ENCODE measurements around the gene DMTF1. TPM values are rescaled to one million over a fixed set of nuclear protein-coding genes. Genes with fewer than 3 reads are reported as not detected.
"Not testable (repeated sequence)": the region's sequence is repeated elsewhere in the genome, so short reads cannot be mapped to it uniquely, and the experiment has no call there.

DMTF1 gene
- polyA plus RNA-seq, 3 donors: 4.9 to 108 (median 8.3) TPM

DNA sequence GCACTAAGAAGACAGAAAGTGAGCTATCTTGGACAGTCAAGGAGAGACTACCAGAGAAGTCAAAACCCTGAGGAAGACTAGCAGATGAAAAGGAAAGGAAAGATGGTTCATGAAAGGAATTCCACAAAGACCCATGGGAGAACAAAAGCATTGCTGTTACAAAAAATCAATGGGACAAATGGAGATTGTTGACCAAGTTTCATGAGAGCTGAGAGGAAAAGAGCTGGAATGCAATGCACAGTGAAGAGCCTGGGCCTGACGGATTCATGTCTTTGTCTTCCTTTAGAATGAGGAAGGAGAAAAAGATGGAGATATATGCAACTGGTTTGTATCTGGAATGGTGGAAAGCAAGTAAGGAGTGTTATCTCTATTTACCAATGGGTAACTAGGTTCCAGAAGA is 50.0 kb downstream of the DMTF1 start:
- Mint-ChIP-seq H3K27ac (peak overlapping the region in 1 of 7 donors; percentile 16), H3K36me3 (peaks cover 38 to 50% of the 10 kb centered on the region in 2 donors), H3K27me3 (ENCODE audit: low read depth in 3 of 3) (no peaks in the 10 kb centered on the region), H3K4me1 (peaks cover 3% of the 10 kb centered on the region), H3K4me3 (no peak overlapping the region), H3K9me3 (peaks cover 12 to 29% (median 22%) of the 10 kb centered on the region in 7 donors)
- no peak overlapping the region for H3K9ac ChIP-seq (ENCODE audit: insufficient read depth, low read length, poor library complexity, severe bottlenecking)
- 100% methylated on average over 1 of the region's 1 CpG for WGBS (ENCODE audit: insufficient coverage)
- H3K36me3 ChIP-seq (replicated peaks in 1 of 2; ENCODE audit: control insufficient read depth in 1 of 2, insufficient read depth in 2 of 2, low read length in 2 of 2): peaks cover 25 to 54% of the 10 kb centered on the region in 2 donors
- no peak overlapping the region for H3K27ac ChIP-seq (ENCODE audit: low read depth in 1 of 2, low read length in 2 of 2)
- no peak overlapping the region for H3K4me2 ChIP-seq (replicated peaks; ENCODE audit: extremely low read depth, low read length, poor library complexity, severe bottlenecking)
- TF ChIP-seq, protein P1, sequence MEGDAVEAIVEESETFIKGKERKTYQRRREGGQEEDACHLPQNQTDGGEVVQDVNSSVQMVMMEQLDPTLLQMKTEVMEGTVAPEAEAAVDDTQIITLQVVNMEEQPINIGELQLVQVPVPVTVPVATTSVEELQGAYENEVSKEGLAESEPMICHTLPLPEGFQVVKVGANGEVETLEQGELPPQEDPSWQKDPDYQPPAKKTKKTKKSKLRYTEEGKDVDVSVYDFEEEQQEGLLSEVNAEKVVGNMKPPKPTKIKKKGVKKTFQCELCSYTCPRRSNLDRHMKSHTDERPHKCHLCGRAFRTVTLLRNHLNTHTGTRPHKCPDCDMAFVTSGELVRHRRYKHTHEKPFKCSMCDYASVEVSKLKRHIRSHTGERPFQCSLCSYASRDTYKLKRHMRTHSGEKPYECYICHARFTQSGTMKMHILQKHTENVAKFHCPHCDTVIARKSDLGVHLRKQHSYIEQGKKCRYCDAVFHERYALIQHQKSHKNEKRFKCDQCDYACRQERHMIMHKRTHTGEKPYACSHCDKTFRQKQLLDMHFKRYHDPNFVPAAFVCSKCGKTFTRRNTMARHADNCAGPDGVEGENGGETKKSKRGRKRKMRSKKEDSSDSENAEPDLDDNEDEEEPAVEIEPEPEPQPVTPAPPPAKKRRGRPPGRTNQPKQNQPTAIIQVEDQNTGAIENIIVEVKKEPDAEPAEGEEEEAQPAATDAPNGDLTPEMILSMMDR (IDR thresholded peaks at IDR 0.05): no peak
- H3K9me3 ChIP-seq (replicated peaks in 1 of 2; ENCODE audit: control insufficient read depth in 1 of 2, insufficient read depth in 1 of 2, low read length in 2 of 2): peaks cover 23 to 24% of the 10 kb centered on the region in 2 donors
- H2AFZ ChIP-seq (ENCODE audit: insufficient read depth, low read depth, low read length, poor library complexity, severe bottlenecking): no peak overlapping the region
- no peaks in the 10 kb centered on the region for H3K27me3 ChIP-seq (ENCODE audit: control insufficient read depth in 2 of 2, insufficient read depth in 2 of 2, low read length in 2 of 2)
- intact Hi-C loops (cut with micrococcal nuclease): no loop called here
- peaks cover 93% of the 10 kb centered on the region for H4K20me1 ChIP-seq (ENCODE audit: insufficient read depth, low read length)
- peaks cover 92% of the 10 kb centered on the region for H3K79me2 ChIP-seq (ENCODE audit: insufficient read depth, low read length)
- DNase-seq: no peak
- H3K4me3 ChIP-seq (replicated peaks in 1 of 3; ENCODE audit: low read depth in 2 of 3, low read length in 3 of 3): no peak overlapping the region
- no peaks in the 10 kb centered on the region for H3K4me1 ChIP-seq (ENCODE audit: control insufficient read depth in 1 of 2, insufficient read depth in 2 of 2, low read length in 2 of 2)

DNA sequence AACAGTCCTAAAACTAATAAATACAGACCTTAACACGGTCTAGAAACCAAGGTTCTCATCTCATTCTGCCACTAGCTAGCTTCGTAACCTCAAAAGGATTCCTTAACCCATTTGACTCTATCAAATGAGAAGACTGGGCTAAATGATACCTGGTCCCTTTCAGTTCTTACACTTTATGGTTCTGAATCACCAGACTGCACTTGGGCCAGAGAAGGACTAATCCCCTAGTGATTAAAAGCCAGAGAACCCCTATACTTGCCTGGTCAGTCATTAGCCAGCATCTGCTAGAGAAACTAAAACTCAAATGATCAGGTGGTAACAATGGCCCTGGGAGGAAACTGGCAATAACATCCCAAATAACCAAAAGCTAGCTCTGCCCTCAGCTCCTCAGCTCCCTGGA is 50.5 kb downstream of the DMTF1 start:
- Mint-ChIP-seq H3K36me3 (peaks cover 37 to 50% of the 10 kb centered on the region in 2 donors), H3K27me3 (ENCODE audit: low read depth in 3 of 3) (no peaks in the 10 kb centered on the region), H3K4me1 (peaks cover 3% of the 10 kb centered on the region), H3K27ac (no peak overlapping the region), H3K9me3 (peaks cover 13 to 30% (median 22%) of the 10 kb centered on the region in 7 donors), H3K4me3 (no peak overlapping the region)
- no peak overlapping the region for H3K4me2 ChIP-seq (replicated peaks; ENCODE audit: extremely low read depth, low read length, poor library complexity, severe bottlenecking)
- no peak overlapping the region for H3K9ac ChIP-seq (ENCODE audit: insufficient read depth, low read length, poor library complexity, severe bottlenecking)
- intact Hi-C loops (cut with micrococcal nuclease): no loop called here
- WGBS (ENCODE audit: insufficient coverage): 100% methylated on average over 2 of the region's 2 CpGs
- no peak overlapping the region for H3K27ac ChIP-seq (ENCODE audit: low read depth in 1 of 2, low read length in 2 of 2)
- H3K4me3 ChIP-seq (replicated peaks in 1 of 3; ENCODE audit: low read depth in 2 of 3, low read length in 3 of 3): no peak overlapping the region
- peaks cover 92% of the 10 kb centered on the region for H4K20me1 ChIP-seq (ENCODE audit: insufficient read depth, low read length)
- H3K4me1 ChIP-seq (ENCODE audit: control insufficient read depth in 1 of 2, insufficient read depth in 2 of 2, low read length in 2 of 2): no peaks in the 10 kb centered on the region
- DNase-seq: no peak
- no peak overlapping the region for H2AFZ ChIP-seq (ENCODE audit: insufficient read depth, low read depth, low read length, poor library complexity, severe bottlenecking)
- no peaks in the 10 kb centered on the region for H3K27me3 ChIP-seq (ENCODE audit: control insufficient read depth in 2 of 2, insufficient read depth in 2 of 2, low read length in 2 of 2)
- H3K36me3 ChIP-seq (replicated peaks in 1 of 2; ENCODE audit: control insufficient read depth in 1 of 2, insufficient read depth in 2 of 2, low read length in 2 of 2): peaks cover 20 to 49% of the 10 kb centered on the region in 2 donors
- peaks cover 95% of the 10 kb centered on the region for H3K79me2 ChIP-seq (ENCODE audit: insufficient read depth, low read length)
- H3K9me3 ChIP-seq (replicated peaks in 1 of 2; ENCODE audit: control insufficient read depth in 1 of 2, insufficient read depth in 1 of 2, low read length in 2 of 2): peaks cover 23 to 24% of the 10 kb centered on the region in 2 donors
- TF ChIP-seq, protein P1 (IDR thresholded peaks at IDR 0.05): no peak

DNA sequence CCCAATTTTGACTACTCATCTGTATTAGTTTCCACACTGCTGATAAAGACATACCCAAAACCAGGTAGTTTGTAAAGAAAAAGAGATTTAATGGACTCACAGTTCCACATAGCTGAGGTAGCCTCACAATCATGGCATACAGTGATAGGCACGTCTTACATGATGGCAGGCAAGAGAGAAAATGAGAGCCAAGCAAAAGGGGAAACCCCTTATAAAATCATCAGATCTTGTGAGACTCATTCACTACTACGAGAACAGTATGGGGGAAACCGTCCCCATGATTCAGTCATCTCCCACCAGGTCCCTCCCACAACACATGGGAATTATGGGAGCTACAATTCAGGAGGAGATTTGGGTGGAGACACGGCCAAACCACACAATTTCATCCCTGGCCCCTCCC is 51.7 kb downstream of the DMTF1 start:
- H3K27ac ChIP-seq (ENCODE audit: low read depth in 1 of 2, low read length in 2 of 2); H3K9ac ChIP-seq (ENCODE audit: insufficient read depth, low read length, poor library complexity, severe bottlenecking); intact Hi-C loops (cut with micrococcal nuclease); H3K27me3 Mint-ChIP-seq (ENCODE audit: low read depth in 3 of 3); H3K4me3 ChIP-seq (replicated peaks in 1 of 3; ENCODE audit: low read depth in 2 of 3, low read length in 3 of 3); DNase-seq; H3K4me2 ChIP-seq (replicated peaks; ENCODE audit: extremely low read depth, low read length, poor library complexity, severe bottlenecking); H3K4me1 ChIP-seq (ENCODE audit: control insufficient read depth in 1 of 2, insufficient read depth in 2 of 2, low read length in 2 of 2); H3K4me3 Mint-ChIP-seq; H3K27me3 ChIP-seq (ENCODE audit: control insufficient read depth in 2 of 2, insufficient read depth in 2 of 2, low read length in 2 of 2); H3K27ac Mint-ChIP-seq; H2AFZ ChIP-seq (ENCODE audit: insufficient read depth, low read depth, low read length, poor library complexity, severe bottlenecking); H3K4me1 Mint-ChIP-seq: not testable (repeated sequence)
- Mint-ChIP-seq H3K36me3 (peaks cover 33 to 44% of the 10 kb centered on the region in 2 donors), H3K9me3 (peaks cover 14 to 33% (median 22%) of the 10 kb centered on the region in 7 donors)
- peaks cover 23 to 24% of the 10 kb centered on the region in 2 donors for H3K9me3 ChIP-seq (replicated peaks in 1 of 2; ENCODE audit: control insufficient read depth in 1 of 2, insufficient read depth in 1 of 2, low read length in 2 of 2)
- peaks cover 95% of the 10 kb centered on the region for H3K79me2 ChIP-seq (ENCODE audit: insufficient read depth, low read length)
- H4K20me1 ChIP-seq (ENCODE audit: insufficient read depth, low read length): peaks cover 92% of the 10 kb centered on the region
- H3K36me3 ChIP-seq (replicated peaks in 1 of 2; ENCODE audit: control insufficient read depth in 1 of 2, insufficient read depth in 2 of 2, low read length in 2 of 2): peaks cover 12 to 37% of the 10 kb centered on the region in 2 donors
- no CpG with 5 or more reads among the region's 4 CpGs for WGBS (ENCODE audit: insufficient coverage)

Data from CD14-positive monocyte (primary cell).